ENCODE data around the gene SF1.

Gene SF1

GRCh38 chr11:64800303-64801157, 22.2 kb upstream of the SF1 start:
- no peak for DNase-seq

GRCh38 chr11:64799623-64800302, 21.4 kb upstream of the SF1 start:
- DNase-seq, result no peak

- DNase-seq, result no peak
Measured at GRCh38 chr11:64799256-64799622, 20.9 kb upstream of the SF1 start.

- DNase-seq, result no peak
Measured at GRCh38 chr11:64796757-64797541, 18.6 kb upstream of the SF1 start.

GRCh38 chr11:64796047-64796756, 17.9 kb upstream of the SF1 start:
- DNase-seq, result no peak

GRCh38 chr11:64794526-64794925, 16.2 kb upstream of the SF1 start:
- DNase-seq, result no peak

GRCh38 chr11:64793271-64794160, 15.2 kb upstream of the SF1 start:
- DNase-seq, result no peak

- no peak for DNase-seq
Measured at GRCh38 chr11:64792482-64792881, 14.1 kb upstream of the SF1 start.

- DNase-seq, result no peak
Measured at GRCh38 chr11:64791781-64792291, 13.5 kb upstream of the SF1 start.

GRCh38 chr11:64790205-64791095, 12.1 kb upstream of the SF1 start:
- DNase-seq, result no peak

- DNase-seq, result no peak
Measured at GRCh38 chr11:64789331-64790204, 11.2 kb upstream of the SF1 start.

- DNase-seq, result no peak
Measured at GRCh38 chr11:64788321-64789215, 10.2 kb upstream of the SF1 start.

- no peak for DNase-seq
Measured at GRCh38 chr11:64787526-64788320, 9.4 kb upstream of the SF1 start.

GRCh38 chr11:64786308-64786707, 8.0 kb upstream of the SF1 start:
- DNase-seq, result no peak

- DNase-seq, result no peak
Measured at GRCh38 chr11:64784813-64785581, 6.7 kb upstream of the SF1 start.

- no peak for DNase-seq
Measured at GRCh38 chr11:64778223-64778472, 194 bp downstream of the SF1 start.
